HCT116 (cell line): ENCODE data around the gene DGKB.

Source experiments
- CEBPB ChIP-seq: IDR thresholded peaks from 2 replicates; pipeline ENCODE4 v1.6.1; 2012; ENCODE audit warnings: low read depth
- EGR1 ChIP-seq: IDR thresholded peaks from 2 replicates; pipeline ENCODE4 v1.6.1; 2012; ENCODE audit warnings: low read depth
- FOSL1 ChIP-seq: IDR thresholded peaks from 2 replicates; pipeline ENCODE4 v1.6.1; 2012; ENCODE audit warnings: low read depth
- JUND ChIP-seq: IDR thresholded peaks from 2 replicates; pipeline ENCODE4 v1.6.1; 2012
- POLR2A ChIP-seq: IDR thresholded peaks from 2 replicates; pipeline ENCODE4 v1.7.0; 2011; ENCODE audit warnings: borderline replicate concordance; ENCODE audit not compliant: insufficient read depth, insufficient read length; ENCODE audit errors: extremely low read depth
- POLR2AphosphoS5 ChIP-seq: IDR thresholded peaks from 2 replicates; pipeline ENCODE4 v1.6.1; 2011; ENCODE audit warnings: mild to moderate bottlenecking, low read depth, low read length, moderate library complexity
- RAD21 ChIP-seq: IDR thresholded peaks from 2 replicates; pipeline ENCODE4 v1.6.1; 2012; ENCODE audit warnings: low read depth, mild to moderate bottlenecking
- SP1 ChIP-seq: IDR thresholded peaks from 2 replicates; pipeline ENCODE4 v1.6.1; 2012; ENCODE audit warnings: low read depth
- SRF ChIP-seq: IDR thresholded peaks from 2 replicates; pipeline ENCODE4 v1.6.1; 2012; ENCODE audit warnings: low read depth
- YY1 ChIP-seq: IDR thresholded peaks from 2 replicates; pipeline ENCODE4 v1.6.1; 2011; ENCODE audit warnings: low read length, low read depth, moderate library complexity, mild to moderate bottlenecking; ENCODE audit not compliant: insufficient replicate concordance; ENCODE audit errors: extremely low read depth
- ZFX ChIP-seq: fragments of 450-650 bp; IDR thresholded peaks from 2 replicates; pipeline ENCODE4 v1.6.1; 2017
- ZNF274 ChIP-seq: fragments of 200-500 bp; sonication (Bioruptor generic); IDR thresholded peaks from 2 replicates; pipeline ENCODE4 v1.6.1; 2014; ENCODE audit warnings: mild to moderate bottlenecking, low read depth, low read length, inconsistent platforms
- TF ChIP-seq, protein P1 (sequence below), 3 experiments: fragments of 200-600 bp in 1 of 3; sonication (generic) in 1 of 3; IDR thresholded peaks in 2 of 3; conservative IDR thresholded peaks in 1 of 3; 2 replicates each; pipeline ENCODE4 v1.5.1; 2012 to 2017; ENCODE audit warnings: low read depth in 2 of 3, low read length in 2 of 3, antibody characterized with exemption in 1 of 3, borderline replicate concordance in 1 of 3, control low read depth in 1 of 3, mild to moderate bottlenecking in 1 of 3, mixed read lengths in 1 of 3, mixed run types in 1 of 3, moderate library complexity in 1 of 3; ENCODE audit not compliant: insufficient read depth in 1 of 3
- TF ChIP-seq, protein P2 (sequence below): IDR thresholded peaks from 2 replicates; pipeline ENCODE4 v1.6.1; 2012; ENCODE audit warnings: low read depth

- TF ChIP-seq SRF (no peak), POLR2A (no peak), CEBPB (no peak), POLR2AphosphoS5 (no peak), RAD21 (no peak), SP1 (no peak), EGR1 (no peak), ZNF274 (no peak), FOSL1 (no peak), ZFX (no peak), JUND (no peak), YY1 (no peak)
- TF ChIP-seq, protein P1, sequence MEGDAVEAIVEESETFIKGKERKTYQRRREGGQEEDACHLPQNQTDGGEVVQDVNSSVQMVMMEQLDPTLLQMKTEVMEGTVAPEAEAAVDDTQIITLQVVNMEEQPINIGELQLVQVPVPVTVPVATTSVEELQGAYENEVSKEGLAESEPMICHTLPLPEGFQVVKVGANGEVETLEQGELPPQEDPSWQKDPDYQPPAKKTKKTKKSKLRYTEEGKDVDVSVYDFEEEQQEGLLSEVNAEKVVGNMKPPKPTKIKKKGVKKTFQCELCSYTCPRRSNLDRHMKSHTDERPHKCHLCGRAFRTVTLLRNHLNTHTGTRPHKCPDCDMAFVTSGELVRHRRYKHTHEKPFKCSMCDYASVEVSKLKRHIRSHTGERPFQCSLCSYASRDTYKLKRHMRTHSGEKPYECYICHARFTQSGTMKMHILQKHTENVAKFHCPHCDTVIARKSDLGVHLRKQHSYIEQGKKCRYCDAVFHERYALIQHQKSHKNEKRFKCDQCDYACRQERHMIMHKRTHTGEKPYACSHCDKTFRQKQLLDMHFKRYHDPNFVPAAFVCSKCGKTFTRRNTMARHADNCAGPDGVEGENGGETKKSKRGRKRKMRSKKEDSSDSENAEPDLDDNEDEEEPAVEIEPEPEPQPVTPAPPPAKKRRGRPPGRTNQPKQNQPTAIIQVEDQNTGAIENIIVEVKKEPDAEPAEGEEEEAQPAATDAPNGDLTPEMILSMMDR (IDR thresholded peaks at IDR 0.05 in 2 of 3, conservative IDR thresholded peaks at IDR 0.05 in 1 of 3; ENCODE audit: borderline replicate concordance in 1 of 3, insufficient read depth in 1 of 3, low read depth in 2 of 3, low read length in 2 of 3) = no peak
- TF ChIP-seq, protein P2, sequence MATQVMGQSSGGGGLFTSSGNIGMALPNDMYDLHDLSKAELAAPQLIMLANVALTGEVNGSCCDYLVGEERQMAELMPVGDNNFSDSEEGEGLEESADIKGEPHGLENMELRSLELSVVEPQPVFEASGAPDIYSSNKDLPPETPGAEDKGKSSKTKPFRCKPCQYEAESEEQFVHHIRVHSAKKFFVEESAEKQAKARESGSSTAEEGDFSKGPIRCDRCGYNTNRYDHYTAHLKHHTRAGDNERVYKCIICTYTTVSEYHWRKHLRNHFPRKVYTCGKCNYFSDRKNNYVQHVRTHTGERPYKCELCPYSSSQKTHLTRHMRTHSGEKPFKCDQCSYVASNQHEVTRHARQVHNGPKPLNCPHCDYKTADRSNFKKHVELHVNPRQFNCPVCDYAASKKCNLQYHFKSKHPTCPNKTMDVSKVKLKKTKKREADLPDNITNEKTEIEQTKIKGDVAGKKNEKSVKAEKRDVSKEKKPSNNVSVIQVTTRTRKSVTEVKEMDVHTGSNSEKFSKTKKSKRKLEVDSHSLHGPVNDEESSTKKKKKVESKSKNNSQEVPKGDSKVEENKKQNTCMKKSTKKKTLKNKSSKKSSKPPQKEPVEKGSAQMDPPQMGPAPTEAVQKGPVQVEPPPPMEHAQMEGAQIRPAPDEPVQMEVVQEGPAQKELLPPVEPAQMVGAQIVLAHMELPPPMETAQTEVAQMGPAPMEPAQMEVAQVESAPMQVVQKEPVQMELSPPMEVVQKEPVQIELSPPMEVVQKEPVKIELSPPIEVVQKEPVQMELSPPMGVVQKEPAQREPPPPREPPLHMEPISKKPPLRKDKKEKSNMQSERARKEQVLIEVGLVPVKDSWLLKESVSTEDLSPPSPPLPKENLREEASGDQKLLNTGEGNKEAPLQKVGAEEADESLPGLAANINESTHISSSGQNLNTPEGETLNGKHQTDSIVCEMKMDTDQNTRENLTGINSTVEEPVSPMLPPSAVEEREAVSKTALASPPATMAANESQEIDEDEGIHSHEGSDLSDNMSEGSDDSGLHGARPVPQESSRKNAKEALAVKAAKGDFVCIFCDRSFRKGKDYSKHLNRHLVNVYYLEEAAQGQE = no peak
Measured at GRCh38 chr7:14839307-14839706, 63.2 kb downstream of the DGKB start.
